GM12878 (cell line): ENCODE results near the gene FXN.

Source experiments
- BHLHE40 ChIP-seq, 2 experiments: fragments of 450-650 bp in 1 of 2; IDR thresholded peaks; 2 replicates each; pipeline ENCODE4 v1.6.1; 2011 to 2017; ENCODE audit warnings: low read depth in 2 of 2, borderline replicate concordance in 1 of 2, improper control_type of control experiment in 1 of 2, low read length in 1 of 2, mild to moderate bottlenecking in 1 of 2
- CEBPB ChIP-seq, 2 experiments: fragments of 150-350 bp in 1 of 2; IDR thresholded peaks; 2 replicates each; pipeline ENCODE4 v1.6.1; 2012 to 2014; ENCODE audit warnings: low read depth in 2 of 2, low read length in 2 of 2, borderline replicate concordance in 1 of 2, inconsistent platforms in 1 of 2
- CHD2 ChIP-seq: IDR thresholded peaks from 2 replicates; pipeline ENCODE4 v1.6.1; 2011; ENCODE audit warnings: low read depth, low read length, improper control_type of control experiment, borderline replicate concordance
- MXI1 ChIP-seq: fragments of 150-350 bp; IDR thresholded peaks from 2 replicates; pipeline ENCODE4 v1.6.1; 2011; ENCODE audit warnings: low read depth, mild to moderate bottlenecking, inconsistent platforms, low read length, improper control_type of control experiment
- SREBF2 ChIP-seq: IDR thresholded peaks from 2 replicates; pipeline ENCODE4 v1.6.1; 2012; ENCODE audit warnings: mild to moderate bottlenecking, low read length
- TAF1 ChIP-seq: IDR thresholded peaks from 2 replicates; pipeline ENCODE4 v1.6.1; 2011; ENCODE audit warnings: mild to moderate bottlenecking, low read depth, low read length, borderline replicate concordance
- ZNF207 ChIP-seq: fragments of 450-650 bp; IDR thresholded peaks from 2 replicates; pipeline ENCODE4 v1.6.1; 2014; ENCODE audit warnings: antibody characterized with exemption, mild to moderate bottlenecking, borderline replicate concordance
- TF ChIP-seq, protein P1 (sequence below): IDR thresholded peaks from 2 replicates; pipeline ENCODE4 v1.6.1; 2012; ENCODE audit warnings: low read depth, low read length, improper control_type of control experiment
- TF ChIP-seq, protein P2 (sequence below), 3 experiments: IDR thresholded peaks in 2 of 3; conservative IDR thresholded peaks in 1 of 3; 2 replicates each; pipeline ENCODE4 v1.5.1; 2011; ENCODE audit warnings: low read depth in 3 of 3, low read length in 3 of 3, mild to moderate bottlenecking in 3 of 3, control low read depth in 2 of 3, moderate library complexity in 2 of 3, inconsistent platforms in 1 of 3, mixed read lengths in 1 of 3; ENCODE audit not compliant: control insufficient read depth in 2 of 3, insufficient read depth in 1 of 3; ENCODE audit errors: extremely low read depth in 1 of 3
- TF ChIP-seq, protein P3 (sequence below): IDR thresholded peaks from 2 replicates; pipeline ENCODE4 v1.6.1; 2012; ENCODE audit warnings: mild to moderate bottlenecking, low read depth, low read length
- TF ChIP-seq, protein P4 (sequence below): IDR thresholded peaks from 2 replicates; pipeline ENCODE4 v1.6.1; 2011; ENCODE audit warnings: low read depth, mild to moderate bottlenecking, low read length, moderate library complexity, borderline replicate concordance; ENCODE audit errors: extremely low read depth

DNA sequence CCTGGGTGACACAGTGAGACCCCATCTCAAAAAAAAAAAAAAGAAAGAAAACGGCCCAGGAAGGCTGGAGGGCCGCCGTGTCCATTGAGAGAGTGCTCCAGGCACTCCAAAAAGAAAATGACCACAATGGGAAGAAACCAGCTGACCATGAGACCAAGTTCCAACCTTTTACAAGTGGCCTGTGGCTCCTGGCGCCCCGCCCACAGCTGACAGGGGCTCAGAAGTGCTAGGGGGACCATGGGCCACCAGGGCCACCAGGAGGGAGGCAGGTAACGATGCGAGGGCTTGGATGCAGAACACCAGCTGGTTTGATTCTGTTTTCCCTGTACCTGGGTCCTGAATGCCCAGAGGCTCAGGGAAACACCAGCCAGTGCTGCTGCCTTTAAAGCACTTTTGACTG is 34.6 kb downstream of the FXN start:
- no peak for TF ChIP-seq ZNF207
- TF ChIP-seq, protein P1, sequence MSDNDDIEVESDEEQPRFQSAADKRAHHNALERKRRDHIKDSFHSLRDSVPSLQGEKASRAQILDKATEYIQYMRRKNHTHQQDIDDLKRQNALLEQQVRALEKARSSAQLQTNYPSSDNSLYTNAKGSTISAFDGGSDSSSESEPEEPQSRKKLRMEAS, result no peak
- TF ChIP-seq MXI1, result no peak
- no peak for TF ChIP-seq SREBF2
- TF ChIP-seq, protein P2, sequence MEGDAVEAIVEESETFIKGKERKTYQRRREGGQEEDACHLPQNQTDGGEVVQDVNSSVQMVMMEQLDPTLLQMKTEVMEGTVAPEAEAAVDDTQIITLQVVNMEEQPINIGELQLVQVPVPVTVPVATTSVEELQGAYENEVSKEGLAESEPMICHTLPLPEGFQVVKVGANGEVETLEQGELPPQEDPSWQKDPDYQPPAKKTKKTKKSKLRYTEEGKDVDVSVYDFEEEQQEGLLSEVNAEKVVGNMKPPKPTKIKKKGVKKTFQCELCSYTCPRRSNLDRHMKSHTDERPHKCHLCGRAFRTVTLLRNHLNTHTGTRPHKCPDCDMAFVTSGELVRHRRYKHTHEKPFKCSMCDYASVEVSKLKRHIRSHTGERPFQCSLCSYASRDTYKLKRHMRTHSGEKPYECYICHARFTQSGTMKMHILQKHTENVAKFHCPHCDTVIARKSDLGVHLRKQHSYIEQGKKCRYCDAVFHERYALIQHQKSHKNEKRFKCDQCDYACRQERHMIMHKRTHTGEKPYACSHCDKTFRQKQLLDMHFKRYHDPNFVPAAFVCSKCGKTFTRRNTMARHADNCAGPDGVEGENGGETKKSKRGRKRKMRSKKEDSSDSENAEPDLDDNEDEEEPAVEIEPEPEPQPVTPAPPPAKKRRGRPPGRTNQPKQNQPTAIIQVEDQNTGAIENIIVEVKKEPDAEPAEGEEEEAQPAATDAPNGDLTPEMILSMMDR (IDR thresholded peaks at IDR 0.05 in 2 of 3, conservative IDR thresholded peaks at IDR 0.05 in 1 of 3; ENCODE audit: control insufficient read depth in 2 of 3, extremely low read depth in 1 of 3, insufficient read depth in 1 of 3, low read depth in 3 of 3, low read length in 3 of 3), result no peak
- TF ChIP-seq, protein P3, sequence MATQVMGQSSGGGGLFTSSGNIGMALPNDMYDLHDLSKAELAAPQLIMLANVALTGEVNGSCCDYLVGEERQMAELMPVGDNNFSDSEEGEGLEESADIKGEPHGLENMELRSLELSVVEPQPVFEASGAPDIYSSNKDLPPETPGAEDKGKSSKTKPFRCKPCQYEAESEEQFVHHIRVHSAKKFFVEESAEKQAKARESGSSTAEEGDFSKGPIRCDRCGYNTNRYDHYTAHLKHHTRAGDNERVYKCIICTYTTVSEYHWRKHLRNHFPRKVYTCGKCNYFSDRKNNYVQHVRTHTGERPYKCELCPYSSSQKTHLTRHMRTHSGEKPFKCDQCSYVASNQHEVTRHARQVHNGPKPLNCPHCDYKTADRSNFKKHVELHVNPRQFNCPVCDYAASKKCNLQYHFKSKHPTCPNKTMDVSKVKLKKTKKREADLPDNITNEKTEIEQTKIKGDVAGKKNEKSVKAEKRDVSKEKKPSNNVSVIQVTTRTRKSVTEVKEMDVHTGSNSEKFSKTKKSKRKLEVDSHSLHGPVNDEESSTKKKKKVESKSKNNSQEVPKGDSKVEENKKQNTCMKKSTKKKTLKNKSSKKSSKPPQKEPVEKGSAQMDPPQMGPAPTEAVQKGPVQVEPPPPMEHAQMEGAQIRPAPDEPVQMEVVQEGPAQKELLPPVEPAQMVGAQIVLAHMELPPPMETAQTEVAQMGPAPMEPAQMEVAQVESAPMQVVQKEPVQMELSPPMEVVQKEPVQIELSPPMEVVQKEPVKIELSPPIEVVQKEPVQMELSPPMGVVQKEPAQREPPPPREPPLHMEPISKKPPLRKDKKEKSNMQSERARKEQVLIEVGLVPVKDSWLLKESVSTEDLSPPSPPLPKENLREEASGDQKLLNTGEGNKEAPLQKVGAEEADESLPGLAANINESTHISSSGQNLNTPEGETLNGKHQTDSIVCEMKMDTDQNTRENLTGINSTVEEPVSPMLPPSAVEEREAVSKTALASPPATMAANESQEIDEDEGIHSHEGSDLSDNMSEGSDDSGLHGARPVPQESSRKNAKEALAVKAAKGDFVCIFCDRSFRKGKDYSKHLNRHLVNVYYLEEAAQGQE, result no peak
- TF ChIP-seq TAF1, result no peak
- TF ChIP-seq CHD2, result no peak
- no peak for TF ChIP-seq CEBPB (IDR thresholded peaks at IDR 0.05; ENCODE audit: borderline replicate concordance in 1 of 2, low read depth in 2 of 2, low read length in 2 of 2)
- TF ChIP-seq, protein P4, sequence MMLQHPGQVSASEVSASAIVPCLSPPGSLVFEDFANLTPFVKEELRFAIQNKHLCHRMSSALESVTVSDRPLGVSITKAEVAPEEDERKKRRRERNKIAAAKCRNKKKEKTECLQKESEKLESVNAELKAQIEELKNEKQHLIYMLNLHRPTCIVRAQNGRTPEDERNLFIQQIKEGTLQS, result no peak
- TF ChIP-seq BHLHE40 (IDR thresholded peaks at IDR 0.05; ENCODE audit: borderline replicate concordance in 1 of 2, low read depth in 2 of 2, low read length in 1 of 2), result no peak
